Endothelial cell of umbilical vein (primary cell): ENCODE results near the gene PLEKHB1. TPM values are rescaled to one million over a fixed set of nuclear protein-coding genes. Genes with fewer than 3 reads are reported as not detected.

Source experiments
- BruUV-seq: library from RNA; stranded (reverse); fragments of 400-500 nt; replicated peaks from 2 replicates; lab custom pipeline; 2021; lab: Mats Ljungman, UMichigan
- CTCF ChIA-PET: fragments of 300-600, 350-600 bp; sonication (Branson Sonifier 250); formaldehyde crosslinking; loops from one replicate; lab custom pipeline; 2021; ENCODE audit warnings: antibody characterized with exemption, inconsistent platforms; lab: Charles Lee
- POLR2A ChIA-PET: fragments of 300-600, 350-600 bp; sonication (Branson Sonifier 250); formaldehyde crosslinking; loops from one replicate; lab custom pipeline; 2021; ENCODE audit warnings: antibody characterized with exemption, inconsistent platforms; lab: Charles Lee
- DNase-seq: peaks from one replicate; pipeline ENCODE4 v3.0.0-alpha.2; 2011; ENCODE audit warnings: low read depth, low spot score
- FAIRE-seq: peaks from 2 replicates; lab custom pipeline; 2011; peaks lifted over from hg19 to GRCh38; lab: Jason Lieb, UNC
- H2AFZ ChIP-seq: 2 replicates; pipeline ENCODE4 v1.6.0; 2012; ENCODE audit warnings: low read depth, low read length, control low read depth, inconsistent platforms
- H3K27ac ChIP-seq: 2 replicates; pipeline ENCODE4 v1.5.1; 2011; ENCODE audit warnings: low read depth, mild to moderate bottlenecking, control low read depth, low read length, moderate library complexity; ENCODE audit not compliant: insufficient read depth
- H3K27me3 ChIP-seq, 2 experiments: 2 replicates each; pipeline versions ENCODE4 v1.6.0 to v1.6.1; 2011; ENCODE audit warnings: low read length in 2 of 2, mixed read lengths in 1 of 2; ENCODE audit not compliant: control insufficient read depth in 2 of 2, insufficient read depth in 2 of 2
- H3K36me3 ChIP-seq, 2 experiments: 2 replicates in 1 of 2; 3 replicates in 1 of 2; pipeline ENCODE4 v1.5.1; 2011; ENCODE audit warnings: low read length in 2 of 2, mild to moderate bottlenecking in 1 of 2, moderate library complexity in 1 of 2; ENCODE audit not compliant: control insufficient read depth in 2 of 2, insufficient read depth in 2 of 2; ENCODE audit errors: extremely low read depth in 1 of 2
- H3K4me1 ChIP-seq: 3 replicates; pipeline ENCODE4 v1.5.1; 2011; ENCODE audit warnings: mild to moderate bottlenecking, low read length; ENCODE audit not compliant: control insufficient read depth, insufficient read depth; ENCODE audit errors: extremely low read depth
- H3K4me2 ChIP-seq: 2 replicates; pipeline ENCODE4 v1.6.1; 2011; ENCODE audit warnings: low read length, control low read depth, mixed read lengths; ENCODE audit not compliant: insufficient read depth
- H3K4me3 ChIP-seq, 3 experiments: fragments of 200-600 bp in 1 of 3; sonication (generic), shearing (Covaris generic) in 1 of 3; replicated peaks in 1 of 3; 2 replicates each; pipeline ENCODE4 v1.5.1; 2011 to 2016; ENCODE audit warnings: control low read depth in 3 of 3, low read length in 3 of 3, mild to moderate bottlenecking in 2 of 3, inconsistent platforms in 1 of 3, low read depth in 1 of 3, moderate library complexity in 1 of 3; ENCODE audit not compliant: insufficient read depth in 1 of 3
- H3K79me2 ChIP-seq: 2 replicates; pipeline ENCODE4 v1.6.0; 2012; ENCODE audit warnings: low read length, inconsistent platforms; ENCODE audit not compliant: control insufficient read depth, insufficient read depth
- H3K9ac ChIP-seq: replicated peaks from 2 replicates; pipeline ENCODE3; 2011; ENCODE audit warnings: low read length, control low read depth; ENCODE audit not compliant: insufficient read depth; ENCODE audit errors: extremely low read depth
- H3K9me1 ChIP-seq: replicated peaks from 3 replicates; pipeline ENCODE4 v1.6.0; 2011; ENCODE audit warnings: mild to moderate bottlenecking, low read length; ENCODE audit not compliant: control insufficient read depth, insufficient read depth; ENCODE audit errors: extremely low read depth
- H3K9me3 ChIP-seq: replicated peaks from 2 replicates; pipeline ENCODE4 v1.5.1; 2012; ENCODE audit warnings: low read length, inconsistent platforms; ENCODE audit not compliant: control insufficient read depth, insufficient read depth
- H4K20me1 ChIP-seq: replicated peaks from 2 replicates; pipeline ENCODE3; 2011; ENCODE audit warnings: mild to moderate bottlenecking, low read length; ENCODE audit not compliant: control insufficient read depth, insufficient read depth; ENCODE audit errors: extremely low read depth
- EZH2 ChIP-seq: IDR thresholded peaks from 2 replicates; pipeline ENCODE4 v1.6.1; 2012; ENCODE audit warnings: borderline replicate concordance, low read depth, mild to moderate bottlenecking, moderate library complexity, low read length, inconsistent platforms; ENCODE audit not compliant: severe bottlenecking
- FOS ChIP-seq: IDR thresholded peaks from 2 replicates; pipeline ENCODE4 v1.6.1; 2011; ENCODE audit warnings: mild to moderate bottlenecking, low read length, moderate library complexity, borderline replicate concordance; ENCODE audit not compliant: insufficient read depth
- GATA2 ChIP-seq: IDR thresholded peaks from 2 replicates; pipeline ENCODE4 v1.7.0; 2011; ENCODE audit warnings: low read depth, mild to moderate bottlenecking, moderate library complexity, mixed read lengths, low read length; ENCODE audit not compliant: insufficient read length, insufficient read depth
- JUN ChIP-seq: IDR thresholded peaks from 2 replicates; pipeline ENCODE4 v1.6.1; 2011; ENCODE audit warnings: borderline replicate concordance, low read depth; ENCODE audit not compliant: insufficient read length, insufficient read depth
- MYC ChIP-seq: IDR thresholded peaks from one replicate; pipeline ENCODE4 v1.6.1; 2011; ENCODE audit warnings: mild to moderate bottlenecking, low read depth, low read length
- POLR2A ChIP-seq: IDR thresholded peaks from 2 replicates; pipeline ENCODE4 v1.6.1; 2012; ENCODE audit warnings: low read depth, mild to moderate bottlenecking, control low read depth, low read length
- POLR2AphosphoS5 ChIP-seq: IDR thresholded peaks from 2 replicates; pipeline ENCODE4 v1.6.1; 2012; ENCODE audit warnings: low read depth, mild to moderate bottlenecking, control low read depth, low read length, moderate library complexity; ENCODE audit not compliant: insufficient read depth
- dilution Hi-C: fragments of 300-500 bp; cut with MboI; formaldehyde crosslinking; loops from one replicate; pipeline ENCODE4 v1.15.0; 2019; ENCODE audit warnings: low sequenced_read_pairs; ENCODE audit not compliant: extremely low pct_ligation_motif_present
- intact Hi-C: fragments of 100-400 bp; cut with micrococcal nuclease; formaldehyde crosslinking; loops from one replicate; pipeline ENCODE4 v1.10.0; 2022
- polyA plus RNA-seq, 4 experiments: library from polyadenylated mRNA; depleted of rRNA in 3 of 4; stranded (reverse) in 3 of 4; unstranded in 1 of 4; fragments of >200 nt; gene quantifications; 2 replicates each; pipeline versions ENCODE4 v1.2.1 to v1.2.3, GENCODE V29; 2011 to 2012; ENCODE audit warnings: missing spikeins in 1 of 4
- total RNA-seq: library from RNA; stranded (reverse); gene quantifications from 2 replicates; pipeline ENCODE4 v1.2.3, GENCODE V29; 2021
- TF ChIP-seq, protein P1 (sequence below), 2 donors: IDR thresholded peaks; 1 replicate in 1 of 2; 2 replicates in 1 of 2; pipeline ENCODE4 v1.5.1; 2011; ENCODE audit warnings: low read length in 2 of 2, mild to moderate bottlenecking in 2 of 2, moderate library complexity in 2 of 2, control low read depth in 1 of 2, inconsistent platforms in 1 of 2, low read depth in 1 of 2; ENCODE audit not compliant: insufficient read depth in 1 of 2; ENCODE audit errors: extremely low read depth in 1 of 2
- TF ChIP-seq, protein P2 (sequence below): IDR thresholded peaks from 2 replicates; pipeline ENCODE4 v1.6.1; 2011; ENCODE audit not compliant: insufficient read depth, insufficient read length

PLEKHB1 gene
- total and polyA plus RNA-seq, 2 donors (not counting 3 experiments of a cell fraction or from before 2014, with no cell fraction given): 0.75 to 0.99 TPM

DNA sequence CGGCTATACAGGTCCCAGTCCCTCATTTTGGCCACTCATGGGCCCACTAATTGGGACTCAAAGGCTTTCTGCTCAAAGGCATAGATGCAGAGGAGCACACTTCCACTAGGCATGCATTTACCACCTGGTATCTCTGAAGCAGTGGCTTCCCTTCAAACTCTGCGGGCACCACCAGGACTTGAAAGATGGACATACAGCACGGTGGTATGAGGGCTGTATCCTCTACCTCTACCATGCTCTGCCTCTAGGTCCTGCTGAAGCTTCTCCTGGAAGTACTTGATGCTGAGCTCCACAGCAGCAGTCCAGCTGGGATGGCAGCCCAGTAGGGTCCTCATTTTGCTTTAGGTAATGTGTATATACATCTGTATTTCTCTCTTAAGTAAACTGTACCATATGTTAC is 64.6 kb downstream of the PLEKHB1 start:
- no peak for FAIRE-seq
- no peak overlapping the region for H3K27ac ChIP-seq
- H3K9me1 ChIP-seq: no peaks in the 10 kb centered on the region
- H3K4me1 ChIP-seq: no peaks in the 10 kb centered on the region
- no TSS peak for BruUV-seq
- no peak overlapping the region for H3K4me3 ChIP-seq
- CTCF ChIA-PET: no interaction called here
- dilution Hi-C loops (no loop called here), intact Hi-C loops (no loop called here)
- no peaks in the 10 kb centered on the region for H3K27me3 ChIP-seq
- no peak overlapping the region for H2AFZ ChIP-seq
- H3K4me2 ChIP-seq: no peak overlapping the region
- no peak for DNase-seq
- peaks cover 1 to 8% of the 10 kb centered on the region in 2 experiments for H3K36me3 ChIP-seq
- H3K9me3 ChIP-seq: no peaks in the 10 kb centered on the region
- H3K9ac ChIP-seq: no peak overlapping the region
- H4K20me1 ChIP-seq: no peaks in the 10 kb centered on the region
- TF ChIP-seq, protein P1, sequence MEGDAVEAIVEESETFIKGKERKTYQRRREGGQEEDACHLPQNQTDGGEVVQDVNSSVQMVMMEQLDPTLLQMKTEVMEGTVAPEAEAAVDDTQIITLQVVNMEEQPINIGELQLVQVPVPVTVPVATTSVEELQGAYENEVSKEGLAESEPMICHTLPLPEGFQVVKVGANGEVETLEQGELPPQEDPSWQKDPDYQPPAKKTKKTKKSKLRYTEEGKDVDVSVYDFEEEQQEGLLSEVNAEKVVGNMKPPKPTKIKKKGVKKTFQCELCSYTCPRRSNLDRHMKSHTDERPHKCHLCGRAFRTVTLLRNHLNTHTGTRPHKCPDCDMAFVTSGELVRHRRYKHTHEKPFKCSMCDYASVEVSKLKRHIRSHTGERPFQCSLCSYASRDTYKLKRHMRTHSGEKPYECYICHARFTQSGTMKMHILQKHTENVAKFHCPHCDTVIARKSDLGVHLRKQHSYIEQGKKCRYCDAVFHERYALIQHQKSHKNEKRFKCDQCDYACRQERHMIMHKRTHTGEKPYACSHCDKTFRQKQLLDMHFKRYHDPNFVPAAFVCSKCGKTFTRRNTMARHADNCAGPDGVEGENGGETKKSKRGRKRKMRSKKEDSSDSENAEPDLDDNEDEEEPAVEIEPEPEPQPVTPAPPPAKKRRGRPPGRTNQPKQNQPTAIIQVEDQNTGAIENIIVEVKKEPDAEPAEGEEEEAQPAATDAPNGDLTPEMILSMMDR (IDR thresholded peaks at IDR 0.05; ENCODE audit: extremely low read depth in 1 of 2, insufficient read depth in 1 of 2, low read depth in 1 of 2, low read length in 2 of 2): no peak
- TF ChIP-seq GATA2 (no peak), POLR2AphosphoS5 (no peak), FOS (no peak), EZH2 (no peak), JUN (no peak), MYC (no peak), POLR2A (no peak)
- TF ChIP-seq, protein P2, sequence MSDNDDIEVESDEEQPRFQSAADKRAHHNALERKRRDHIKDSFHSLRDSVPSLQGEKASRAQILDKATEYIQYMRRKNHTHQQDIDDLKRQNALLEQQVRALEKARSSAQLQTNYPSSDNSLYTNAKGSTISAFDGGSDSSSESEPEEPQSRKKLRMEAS: no peak
- H3K79me2 ChIP-seq: no peaks in the 10 kb centered on the region
- POLR2A ChIA-PET: no interaction called here

Other genes starting within 250 kb of the PLEKHB1 start
- gene FAM168A, start 48.5 kb upstream of the PLEKHB1 start, total RNA-seq: 20.5 and 22.5 TPM in 2 replicates
- 17.0 and 18.9 TPM in 2 replicates for gene FAM168A, start 48.5 kb upstream of the PLEKHB1 start, polyA plus RNA-seq
- gene RAB6A, start 114.5 kb downstream of the PLEKHB1 start, total RNA-seq: 130 and 138 TPM in 2 replicates
- 40.4 and 45.0 TPM in 2 replicates for gene RAB6A, start 114.5 kb downstream of the PLEKHB1 start, polyA plus RNA-seq
- gene MRPL48, start 141.3 kb downstream of the PLEKHB1 start, total RNA-seq: 35.2 and 38.3 TPM in 2 replicates
- gene MRPL48, start 141.3 kb downstream of the PLEKHB1 start, polyA plus RNA-seq: 19.5 and 25.0 TPM in 2 replicates
- gene COA4, start 230.3 kb downstream of the PLEKHB1 start, total RNA-seq: 58.1 and 72.1 TPM in 2 replicates
- gene COA4, start 230.3 kb downstream of the PLEKHB1 start, polyA plus RNA-seq: 120 and 135 TPM in 2 replicates
- gene PAAF1, start 230.4 kb downstream of the PLEKHB1 start, total RNA-seq: 14.5 and 16.1 TPM in 2 replicates
- gene PAAF1, start 230.4 kb downstream of the PLEKHB1 start, polyA plus RNA-seq: 8.8 and 9.8 TPM in 2 replicates